ENCODE results near the gene NPDC1. TPM values are rescaled to one million over a fixed set of nuclear protein-coding genes. Genes with fewer than 3 reads are reported as not detected.

The NPDC1 gene
- total RNA-seq, 1 donor, result 51.2 TPM

DNA sequence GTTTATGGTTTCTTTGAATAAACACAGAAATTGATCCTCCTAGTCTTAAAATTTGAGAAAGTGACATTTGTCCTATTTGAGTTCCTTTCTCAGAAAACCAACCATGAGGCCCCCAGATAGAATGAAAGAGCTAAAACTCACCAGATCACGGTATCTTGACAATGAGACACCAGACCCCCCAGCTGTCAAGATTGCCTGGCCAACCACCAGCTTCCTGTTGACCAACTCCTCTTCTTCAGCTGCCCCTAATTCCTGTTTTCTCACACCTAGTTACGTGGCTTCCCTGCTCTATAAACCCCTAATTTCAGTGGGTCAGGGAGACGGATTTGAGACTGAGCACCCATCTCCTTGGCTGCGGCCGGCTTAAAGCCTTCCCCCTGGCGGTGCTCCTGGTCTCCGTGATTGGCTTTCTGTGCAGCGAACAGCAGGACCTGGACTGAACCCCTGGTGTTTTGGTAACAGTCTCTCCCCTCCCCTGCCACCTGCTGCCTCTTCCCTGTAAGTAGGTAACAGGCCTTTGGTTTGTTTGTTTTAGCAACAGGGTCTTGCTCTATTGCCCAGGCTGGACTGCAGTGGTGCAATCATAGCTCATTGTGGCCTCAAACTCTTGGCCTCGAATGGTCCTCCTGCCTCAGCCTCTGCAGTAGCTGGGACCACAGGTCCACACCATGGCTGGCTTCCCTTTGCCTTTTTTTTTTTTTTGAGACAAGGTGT is 12.7 kb upstream of the NPDC1 start:
- no peak for DNase-seq (ENCODE audit: low read depth in 2 of 3, low spot score in 2 of 3)

DNA sequence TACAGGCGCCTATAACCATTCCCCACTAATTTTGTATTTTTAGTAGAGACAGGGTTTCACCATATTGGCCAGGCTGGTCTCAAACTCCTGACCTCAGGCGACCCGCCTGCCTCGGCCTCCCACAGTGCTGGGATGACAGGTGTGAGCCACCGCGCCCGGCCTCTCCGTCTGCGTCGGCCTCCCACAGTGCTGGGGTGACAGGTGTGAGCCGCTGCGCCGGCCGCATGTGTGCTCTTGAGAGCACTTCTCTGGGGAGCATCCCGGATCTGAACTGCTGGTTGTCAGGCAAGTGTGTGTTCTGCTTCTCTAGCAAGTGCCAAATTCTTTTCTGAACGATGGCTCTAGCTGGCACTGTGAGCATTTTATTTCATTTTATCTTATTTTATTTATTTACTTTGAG is 11.6 kb upstream of the NPDC1 start:
- DNase-seq (ENCODE audit: low read depth in 2 of 3, low spot score in 2 of 3), result no peak

DNA sequence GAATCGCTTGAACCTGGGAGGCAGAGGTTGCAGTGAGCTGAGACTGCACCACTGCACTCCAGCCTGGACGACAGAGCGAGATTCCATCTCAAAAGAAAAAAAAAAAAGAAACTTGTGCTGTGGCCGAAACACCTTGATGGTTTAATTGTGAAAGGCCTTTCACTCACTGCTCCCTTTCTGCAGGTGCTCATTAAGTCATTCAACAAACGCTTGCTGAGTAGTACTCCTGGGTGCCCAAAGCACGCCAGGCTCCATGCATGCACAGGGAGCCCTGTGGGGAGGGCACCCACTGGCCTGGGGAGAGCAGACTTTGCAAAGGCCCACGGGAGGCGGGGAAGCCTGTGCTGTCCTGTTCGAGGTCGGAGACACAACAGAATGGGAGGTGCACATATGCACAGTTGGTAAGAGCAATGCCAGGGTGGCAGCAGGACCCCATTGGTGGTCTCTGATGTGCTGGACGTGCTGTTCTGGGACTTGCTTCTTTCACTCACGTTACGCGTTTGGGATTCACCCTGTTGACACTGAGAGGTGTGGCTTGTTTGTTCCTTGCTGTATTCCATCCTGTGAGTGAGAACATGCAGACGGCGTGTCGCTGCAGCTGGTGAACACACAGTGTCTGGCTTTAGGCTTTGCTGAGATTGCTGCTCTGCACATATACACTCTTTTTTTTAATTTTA is 10.9 kb upstream of the NPDC1 start:
- DNase-seq (ENCODE audit: low read depth in 2 of 3, low spot score in 2 of 3), result no peak

DNA sequence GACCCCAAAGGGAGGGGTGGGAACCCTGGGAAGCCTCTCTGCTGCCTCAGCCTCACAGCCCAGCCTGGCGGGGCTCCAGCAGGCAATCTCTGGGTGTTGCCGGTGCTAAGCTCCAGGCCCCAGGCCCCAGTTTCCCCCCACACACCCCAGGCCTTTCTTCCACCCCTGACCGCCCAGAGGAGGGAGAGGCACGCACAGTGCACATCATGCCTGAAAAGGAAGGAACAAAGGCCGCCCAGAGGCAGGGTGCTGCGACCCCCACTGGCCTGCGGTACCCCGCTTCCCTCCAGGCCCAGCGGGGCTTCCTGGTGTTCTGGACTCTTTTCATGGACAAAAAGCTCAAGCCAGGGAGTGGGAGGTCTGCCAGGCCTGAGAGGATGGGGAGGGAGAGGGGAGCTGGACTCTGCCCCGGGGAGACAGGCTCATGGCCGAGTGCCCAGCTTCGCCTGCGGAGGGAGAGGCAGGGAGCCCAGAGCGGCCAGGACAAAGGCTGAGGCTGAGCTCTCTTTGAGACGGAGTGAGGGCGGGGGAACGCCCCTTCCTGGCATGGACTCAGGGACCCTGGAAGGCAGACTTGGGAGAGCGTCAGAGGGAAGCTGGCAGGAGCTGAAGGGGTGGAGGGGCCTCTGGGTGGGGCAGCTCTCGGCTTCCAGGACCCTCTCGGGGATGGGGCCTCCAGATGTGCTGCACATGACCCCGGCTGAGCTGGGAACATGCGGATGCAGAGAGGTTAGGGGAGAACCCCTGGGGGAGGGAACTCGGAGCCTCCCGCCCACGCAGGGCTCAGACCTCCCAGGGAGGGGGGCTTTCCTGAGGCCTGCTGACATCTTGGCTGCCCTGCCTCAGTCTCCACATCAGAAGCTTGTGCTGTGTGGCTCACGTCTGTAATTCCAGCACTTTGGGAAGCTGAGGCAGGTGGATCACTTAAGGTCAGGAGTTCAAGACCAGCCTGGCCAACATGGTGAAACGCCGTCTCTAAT is 9.7 kb upstream of the NPDC1 start:
- no peak for DNase-seq (ENCODE audit: low read depth in 2 of 3, low spot score in 2 of 3)

DNA sequence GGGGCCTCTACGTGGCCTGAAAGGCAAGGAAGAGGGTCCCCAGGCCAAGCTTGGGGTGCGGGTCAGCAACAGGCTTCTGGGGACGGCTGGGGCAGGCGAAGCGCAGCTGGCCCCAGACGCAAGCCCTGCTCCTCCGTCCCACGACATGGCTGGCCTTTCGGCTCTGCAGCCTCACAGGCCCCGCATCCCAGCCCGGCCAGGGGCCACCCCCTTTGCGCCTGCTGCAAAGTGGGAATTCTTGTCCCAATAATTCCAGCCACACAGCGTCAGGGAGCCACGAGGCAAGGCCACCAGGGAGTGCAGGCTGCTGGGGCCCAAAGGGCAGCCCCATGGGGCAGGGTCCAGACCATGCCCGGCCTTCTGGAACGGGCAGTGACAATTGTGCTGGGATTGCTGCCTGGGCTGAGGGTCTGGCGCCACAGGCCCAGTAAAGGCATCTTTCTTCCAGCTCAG is 9.0 kb upstream of the NPDC1 start:
- no peak for DNase-seq (ENCODE audit: low read depth in 2 of 3, low spot score in 2 of 3)

DNA sequence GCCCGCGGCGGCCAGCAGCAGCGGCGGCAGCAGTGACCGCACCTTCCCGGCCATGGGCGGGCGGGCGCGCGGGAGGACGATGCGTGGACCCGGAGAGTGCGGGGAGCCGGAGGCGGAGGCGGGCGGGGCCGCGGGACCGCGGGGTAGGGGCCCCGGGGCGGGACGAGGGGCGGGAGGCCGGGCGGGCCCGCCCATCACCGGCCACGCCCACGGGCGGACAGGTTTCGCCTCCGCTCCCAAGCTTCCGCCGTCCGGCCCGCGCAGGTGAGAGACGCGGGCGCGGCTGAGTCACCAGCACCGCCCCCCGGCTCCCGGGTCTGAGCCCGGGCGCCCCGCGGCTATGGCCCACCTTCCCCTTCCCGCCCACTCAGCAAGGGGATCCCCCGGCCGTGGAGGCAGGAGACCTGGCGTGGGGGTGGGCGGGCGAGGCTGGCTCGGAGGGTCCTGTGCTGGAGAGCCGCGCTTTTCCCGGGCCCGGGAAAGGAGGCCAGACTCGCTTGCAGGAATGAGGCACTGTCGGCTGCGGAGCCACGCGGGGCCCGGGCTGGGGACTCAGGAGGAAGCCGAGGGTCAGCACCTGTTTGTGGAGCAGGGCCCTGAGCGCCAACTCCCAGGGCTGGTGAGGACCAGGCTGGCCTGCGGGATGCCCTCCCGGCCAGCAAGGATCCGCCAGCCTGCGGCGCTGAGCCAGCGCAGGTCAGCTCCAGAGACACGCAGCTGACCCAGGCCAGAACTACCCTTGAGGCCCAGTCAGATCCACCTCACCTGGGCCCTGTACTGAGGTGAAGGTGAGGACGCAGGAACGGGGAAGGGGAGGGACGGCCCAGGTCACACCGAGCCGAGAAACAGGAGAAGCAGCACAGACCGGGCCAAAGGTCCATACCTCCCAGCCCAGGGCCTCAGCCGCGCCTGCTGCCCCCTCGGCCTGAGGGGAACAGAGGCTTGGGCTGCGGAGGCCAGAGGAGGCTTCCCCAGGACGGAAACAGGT is 8.3 kb upstream of the NPDC1 start, which contains the start of gene ENTPD2:
TSS of gene ENTPD2 (minus strand) at position 118 of the 988 bp plus-strand sequence. CDS start at position 54, 64 bp downstream.
- DNase-seq (ENCODE audit: low read depth in 2 of 3, low spot score in 2 of 3), result no peak

DNA sequence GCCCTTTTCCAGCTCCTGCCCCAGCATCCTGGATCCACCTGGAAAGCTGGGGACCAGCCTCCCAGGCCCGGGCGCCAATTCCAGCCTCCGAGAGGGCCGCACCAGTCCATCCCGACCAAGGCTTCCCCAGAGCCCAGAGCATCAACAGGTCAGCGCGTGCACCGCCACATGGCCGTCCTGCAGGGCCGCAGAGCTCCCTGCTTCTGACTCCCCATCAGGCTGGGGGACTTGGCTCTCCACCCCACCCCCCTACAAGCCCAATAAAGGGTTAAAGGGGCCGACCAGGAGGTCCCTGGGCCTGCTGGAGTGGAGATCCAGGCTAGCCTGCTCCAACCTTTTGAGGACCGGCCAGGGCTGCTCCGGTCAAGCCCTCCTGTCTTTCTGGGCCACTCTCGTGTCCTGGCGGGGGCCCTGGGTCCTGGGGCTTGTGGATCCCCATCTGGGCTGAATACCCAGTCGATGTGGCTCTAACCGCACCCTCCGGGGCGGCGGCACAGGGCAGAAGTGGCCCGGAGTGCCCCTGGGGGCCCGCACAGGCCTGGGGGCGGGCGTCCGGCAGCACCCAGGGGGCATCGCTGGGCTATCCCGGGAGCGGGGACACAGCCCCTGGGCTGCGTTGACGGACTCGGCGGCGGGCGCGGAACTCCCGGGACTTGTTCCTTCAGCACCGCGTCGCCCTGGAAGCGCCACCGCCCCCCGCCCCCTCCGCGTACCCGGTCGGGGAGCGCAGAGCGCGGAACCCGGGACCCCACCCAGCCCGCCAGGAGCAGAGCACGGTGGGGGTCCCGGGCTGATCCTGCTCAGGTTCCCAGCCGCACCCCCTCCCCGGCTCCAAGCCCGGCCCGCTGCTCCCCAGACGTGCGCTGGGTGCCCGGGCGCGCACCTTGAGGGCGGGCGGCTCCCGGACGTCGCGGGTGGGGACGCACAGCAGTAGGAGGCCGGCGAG is 7.3 kb upstream of the NPDC1 start:
- DNase-seq (ENCODE audit: low read depth in 2 of 3, low spot score in 2 of 3), result no peak

DNA sequence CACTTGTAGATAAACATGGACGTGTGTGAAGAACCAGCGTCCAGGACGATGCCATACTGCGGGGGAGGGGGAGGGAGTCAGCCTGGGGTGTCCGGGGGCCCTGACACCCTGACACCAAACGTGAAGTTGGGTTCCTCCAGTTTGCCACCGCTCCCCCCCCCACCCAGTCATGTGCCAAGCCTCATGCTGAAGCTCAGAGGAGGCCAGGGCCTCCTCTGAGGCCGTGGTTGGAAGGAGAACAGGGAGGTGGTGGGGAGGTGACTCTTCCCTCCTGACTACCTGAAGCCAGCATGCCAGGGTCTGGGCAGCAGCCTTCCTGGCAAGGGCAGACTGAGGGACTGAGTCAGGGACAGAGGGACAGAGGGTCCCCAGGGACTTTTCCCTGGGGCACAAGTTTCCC is 6.3 kb upstream of the NPDC1 start:
- DNase-seq (ENCODE audit: low read depth in 2 of 3, low spot score in 2 of 3), result no peak

DNA sequence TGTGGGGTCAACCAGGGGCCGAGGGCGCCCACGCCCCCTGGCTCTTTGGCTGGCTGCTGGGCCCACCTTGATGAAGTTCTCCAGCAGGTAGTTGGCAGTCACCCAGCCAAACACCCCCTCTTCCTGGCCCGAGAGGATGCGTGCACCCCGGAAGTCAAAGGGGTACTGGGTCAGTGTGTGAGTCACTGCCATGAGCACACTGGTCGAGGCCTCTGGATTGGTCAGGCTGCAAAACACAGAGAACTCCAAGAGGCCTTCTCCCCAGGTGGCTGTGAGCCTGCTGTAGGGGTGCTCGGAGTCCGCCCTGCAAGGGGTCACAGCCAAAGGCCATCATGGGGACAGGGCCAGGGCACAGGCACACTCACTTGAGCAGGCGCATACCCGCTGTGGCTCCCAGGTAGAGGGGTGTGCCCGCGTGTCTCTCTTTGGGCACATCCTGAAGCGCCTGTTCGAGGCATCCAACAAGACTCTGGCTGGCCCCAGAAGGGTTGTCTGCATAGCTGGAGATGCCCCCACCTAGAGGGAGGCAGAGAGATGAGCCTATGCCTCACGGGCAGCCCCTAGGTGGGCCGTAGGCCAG is 5.3 kb upstream of the NPDC1 start:
- DNase-seq (ENCODE audit: low read depth in 2 of 3, low spot score in 2 of 3), result no peak

DNA sequence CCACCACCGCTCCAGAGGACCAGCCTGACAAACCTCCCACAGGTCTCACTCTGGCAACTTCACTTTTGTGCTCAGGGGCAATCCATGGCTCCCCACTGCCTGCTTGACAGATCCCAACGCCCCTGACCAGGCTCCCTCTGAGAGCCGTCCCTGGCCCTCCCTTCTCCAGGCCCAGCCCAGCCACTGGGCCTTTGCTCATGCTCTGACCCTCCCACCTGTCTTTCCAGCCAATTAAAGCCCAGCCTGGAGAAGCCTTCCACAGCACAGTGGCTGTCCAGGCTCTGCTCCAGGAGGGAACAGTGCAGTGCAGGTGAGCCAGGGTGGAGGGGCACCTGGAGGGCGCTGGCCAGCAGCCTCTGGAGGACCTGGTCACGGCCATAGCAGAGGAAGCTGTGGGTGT is 4.6 kb upstream of the NPDC1 start:
- no peak for DNase-seq (ENCODE audit: low read depth in 2 of 3, low spot score in 2 of 3)

DNA sequence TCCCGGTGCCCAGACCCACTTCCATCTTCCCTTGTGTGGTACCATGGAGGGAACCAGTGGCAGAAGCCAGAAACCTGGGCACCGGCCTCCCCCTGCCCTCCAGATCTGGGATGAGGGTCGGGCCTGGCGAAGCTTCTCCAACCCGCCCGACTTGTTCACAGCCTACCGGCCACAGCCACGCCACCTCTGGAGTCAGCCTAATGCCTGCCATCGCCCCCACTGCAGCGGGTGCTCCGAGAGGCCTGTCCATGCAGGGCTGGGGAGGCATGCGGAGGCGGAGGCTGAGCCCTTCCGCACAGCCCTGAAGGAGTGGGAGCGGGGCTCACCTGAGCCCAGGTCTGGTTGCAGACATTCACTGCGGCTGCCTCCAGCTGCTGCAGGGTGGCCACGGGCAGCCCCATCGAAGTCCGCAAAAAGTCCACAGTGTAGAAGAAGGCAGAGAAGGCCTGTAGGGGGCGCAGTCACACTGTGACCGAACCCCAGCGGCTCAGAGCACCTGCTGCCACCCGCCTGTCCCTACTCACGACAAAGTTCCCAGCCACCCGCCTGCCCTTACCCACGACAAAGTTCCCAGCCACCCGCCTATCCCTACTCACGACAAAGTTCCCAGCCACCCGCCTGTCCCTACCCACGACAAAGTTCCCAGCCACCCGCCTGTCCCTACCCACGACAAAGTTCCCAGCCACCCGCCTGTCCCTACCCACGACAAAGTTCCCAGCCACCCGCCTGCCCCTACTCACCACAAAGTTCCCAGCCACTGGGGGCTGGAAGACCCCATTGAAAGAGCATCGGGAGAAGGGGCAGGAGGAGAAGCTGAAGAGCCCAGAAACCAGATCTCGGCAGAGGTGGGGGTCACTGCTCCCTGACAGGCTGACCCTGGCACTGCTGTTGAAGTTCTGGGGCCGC is 3.8 kb upstream of the NPDC1 start:
- DNase-seq (ENCODE audit: low read depth in 2 of 3, low spot score in 2 of 3), result peak in 2 of 3 donors; percentile 65 to 74

DNA sequence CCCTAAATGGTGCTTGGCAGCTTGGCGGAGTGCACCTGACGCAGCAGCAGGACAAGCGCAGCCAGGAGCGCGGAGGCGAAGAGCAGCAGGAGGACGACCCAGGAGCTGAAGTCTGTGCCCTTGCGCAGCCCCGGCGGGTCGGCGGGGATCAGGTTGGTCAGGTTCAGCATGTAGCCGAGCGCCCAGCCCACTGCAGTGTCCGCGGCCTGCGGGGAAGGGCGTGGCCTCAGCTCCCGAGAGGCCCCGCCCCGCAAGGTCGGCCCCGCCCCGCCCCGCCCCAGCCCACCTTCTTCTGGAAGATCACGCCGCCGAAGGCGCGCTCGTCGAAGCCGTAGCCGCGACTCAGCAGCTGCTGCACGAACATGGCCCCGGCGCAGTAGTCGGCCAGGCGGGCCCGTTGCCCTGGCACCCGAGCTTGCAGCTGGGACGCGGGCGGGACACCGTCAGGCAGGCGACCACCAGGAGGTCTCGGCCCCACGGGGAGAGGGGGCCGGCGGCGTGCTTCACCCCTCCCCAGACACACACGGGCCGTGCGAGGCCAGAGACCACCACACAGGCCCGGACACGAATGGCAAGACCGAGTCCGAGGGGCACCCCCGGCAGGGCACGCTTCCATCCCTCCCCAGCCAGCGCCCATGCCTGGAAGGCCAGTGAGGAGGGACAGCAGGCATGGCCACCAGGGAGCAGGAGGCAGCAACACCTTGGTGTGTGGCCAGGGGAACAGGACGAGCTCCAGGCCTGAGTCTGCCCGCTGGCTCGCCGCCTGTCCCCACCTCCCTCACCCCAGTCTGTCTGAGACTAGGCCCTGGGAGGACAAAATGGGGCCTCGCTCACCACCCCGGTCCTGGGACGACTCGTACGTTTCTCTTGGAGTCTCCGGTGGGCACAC is 2.9 kb upstream of the NPDC1 start:
- no peak for DNase-seq (ENCODE audit: low read depth in 2 of 3, low spot score in 2 of 3)

DNA sequence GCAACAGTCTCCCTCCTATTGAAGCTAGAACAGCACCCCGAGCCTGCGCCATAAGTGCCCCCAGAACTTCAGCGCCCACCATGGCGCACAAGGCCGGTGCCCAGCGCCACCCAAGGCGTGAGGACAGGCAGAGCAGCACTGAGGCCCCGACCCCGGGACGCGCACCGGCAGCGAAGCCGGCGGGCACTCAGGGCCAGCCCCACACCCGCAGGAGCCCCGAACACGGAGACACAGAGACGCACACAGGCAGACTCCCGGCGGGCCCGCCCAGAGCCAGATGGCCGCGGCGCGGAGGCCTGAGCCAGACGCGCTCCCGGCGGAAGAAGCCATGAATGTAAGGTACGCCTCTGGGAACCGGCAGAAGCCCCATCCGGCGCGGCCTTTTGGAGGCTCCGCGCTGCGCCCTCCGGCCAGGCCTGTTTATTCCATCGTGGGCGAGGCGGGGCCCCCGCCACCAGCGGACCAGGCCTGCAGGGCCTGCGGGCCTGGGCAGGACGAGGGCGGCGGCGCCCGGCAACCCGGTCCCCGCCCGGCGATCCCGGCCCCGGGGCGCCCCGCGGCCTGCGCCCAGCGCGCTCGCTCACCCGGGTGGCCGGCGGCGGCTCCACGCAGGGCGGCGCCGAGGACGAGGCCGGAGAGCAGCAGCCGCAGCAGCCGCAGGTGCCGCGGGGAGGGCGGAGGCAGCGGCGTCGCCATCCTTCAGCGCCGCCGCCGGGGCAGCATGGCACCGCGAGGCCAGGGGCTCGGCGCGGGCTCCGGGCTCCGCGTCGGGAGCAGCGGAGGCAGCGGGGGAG is 486 bp downstream of the NPDC1 start:
- no peak for DNase-seq (ENCODE audit: low read depth in 2 of 3, low spot score in 2 of 3)

DNA sequence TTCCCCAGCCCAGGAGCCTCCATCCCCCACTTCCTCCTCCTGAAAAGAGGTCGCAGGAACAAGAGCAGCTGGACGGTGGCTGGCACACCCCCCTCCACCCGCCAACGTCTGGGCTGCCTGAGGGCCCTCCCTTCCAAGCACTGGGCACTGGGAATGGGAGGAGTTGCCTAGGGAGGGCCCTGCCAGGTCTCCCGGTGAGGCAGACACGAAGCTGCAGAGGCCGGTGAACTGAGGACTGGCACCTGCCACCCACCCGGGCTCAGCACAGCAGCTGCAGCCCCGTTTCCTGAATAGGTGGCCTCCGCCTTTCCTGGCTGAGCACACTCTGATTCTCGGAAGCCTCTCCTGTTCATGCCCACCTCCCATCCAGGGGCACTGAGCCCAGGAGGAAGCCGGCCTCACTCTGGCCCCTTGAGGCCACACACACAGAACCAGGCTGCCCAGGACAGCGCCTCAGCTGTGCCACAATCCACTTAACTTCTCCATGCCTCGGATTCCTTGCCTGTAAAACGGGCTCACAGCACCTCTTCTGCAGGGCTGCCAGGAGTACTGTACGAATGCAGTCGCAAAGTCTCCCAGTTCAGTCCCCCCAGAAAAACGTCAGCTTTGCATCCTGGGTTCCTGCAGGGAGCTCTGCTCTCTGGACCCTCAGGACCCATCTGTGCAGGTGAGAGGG is 1.3 kb downstream of the NPDC1 start:
- DNase-seq (ENCODE audit: low read depth in 2 of 3, low spot score in 2 of 3), result no peak

DNA sequence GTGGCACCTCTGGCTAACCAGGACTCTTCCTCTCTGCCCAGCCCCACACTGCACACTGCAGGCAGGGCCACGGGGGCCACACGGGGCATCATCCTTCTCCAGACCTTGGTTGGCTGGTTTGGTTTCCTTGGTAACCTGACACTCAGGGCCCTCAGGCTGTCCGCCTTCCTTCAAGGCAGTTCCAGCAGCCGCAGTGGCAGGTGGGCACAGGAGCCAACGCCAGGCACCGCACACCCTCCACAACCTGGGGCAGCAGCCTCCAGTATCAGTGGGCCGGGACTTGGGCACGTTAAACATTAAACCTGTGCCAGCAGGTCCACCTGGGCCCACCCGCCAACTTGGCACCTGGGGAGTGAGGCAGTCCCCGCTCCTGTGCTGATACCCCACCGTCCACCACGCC is 1.9 kb downstream of the NPDC1 start:
- no peak for DNase-seq (ENCODE audit: low read depth in 2 of 3, low spot score in 2 of 3)
